ENCODE results near the gene AOPEP. TPM values are rescaled to one million over a fixed set of nuclear protein-coding genes. Genes with fewer than 3 reads are reported as not detected.

Gene AOPEP
- total RNA-seq, 1 experiment from 2014 or later = 89.5 TPM

GRCh38 chr9:94855903-94856302 is 129.4 kb downstream of the AOPEP start:
- peaks cover 6% of the 10 kb centered on the region for H3K36me3 Mint-ChIP-seq (ENCODE audit: insufficient read depth, unreplicated experiment)
- CTCF ChIA-PET = no interaction called here
- H3K9me3 Mint-ChIP-seq (ENCODE audit: low read depth, unreplicated experiment) = peaks cover 6% of the 10 kb centered on the region
- BruUV-seq (replicated peaks) = no TSS peak
- H3K27ac Mint-ChIP-seq (ENCODE audit: unreplicated experiment) = no peak overlapping the region
- no peak for DNase-seq
- no peak for TF ChIP-seq CTCF (IDR thresholded peaks at IDR 0.05; ENCODE audit: unreplicated experiment)
- H3K4me3 Mint-ChIP-seq (ENCODE audit: low read depth, unreplicated experiment) = no peak overlapping the region
- H3K27me3 Mint-ChIP-seq (ENCODE audit: unreplicated experiment) = no peaks in the 10 kb centered on the region
- H3K4me1 Mint-ChIP-seq (ENCODE audit: low read depth, unreplicated experiment) = peaks cover 47% of the 10 kb centered on the region
- intact Hi-C loops (cut with micrococcal nuclease; ENCODE audit: unreplicated experiment) = no loop called here

- Mint-ChIP-seq H3K4me1 (ENCODE audit: low read depth, unreplicated experiment) (peaks cover 38% of the 10 kb centered on the region), H3K9me3 (ENCODE audit: low read depth, unreplicated experiment) (peaks cover 6% of the 10 kb centered on the region), H3K4me3 (ENCODE audit: low read depth, unreplicated experiment) (no peak overlapping the region), H3K36me3 (ENCODE audit: insufficient read depth, unreplicated experiment) (peaks cover 6% of the 10 kb centered on the region), H3K27me3 (ENCODE audit: unreplicated experiment) (no peaks in the 10 kb centered on the region), H3K27ac (ENCODE audit: unreplicated experiment) (no peak overlapping the region)
- BruUV-seq (replicated peaks) = no TSS peak
- DNase-seq = no peak
- no peak for TF ChIP-seq CTCF (IDR thresholded peaks at IDR 0.05; ENCODE audit: unreplicated experiment)
- intact Hi-C loops (cut with micrococcal nuclease; ENCODE audit: unreplicated experiment) = no loop called here
- CTCF ChIA-PET = interaction anchor here (0.7 kb wide), 1 partner anchor 153 kb away, joined by 3 read pairs; no protein-coding TSS in a partner anchor
Measured at GRCh38 chr9:94857791-94858190, 131.3 kb downstream of the AOPEP start.

GRCh38 chr9:94859226-94859625 is 132.7 kb downstream of the AOPEP start:
- BruUV-seq (replicated peaks) = no TSS peak
- CTCF ChIA-PET = no interaction called here
- H3K36me3 Mint-ChIP-seq (ENCODE audit: insufficient read depth, unreplicated experiment) = no peaks in the 10 kb centered on the region
- no peak overlapping the region for H3K27ac Mint-ChIP-seq (ENCODE audit: unreplicated experiment)
- no peak for TF ChIP-seq CTCF (IDR thresholded peaks at IDR 0.05; ENCODE audit: unreplicated experiment)
- peaks cover 38% of the 10 kb centered on the region for H3K4me1 Mint-ChIP-seq (ENCODE audit: low read depth, unreplicated experiment)
- H3K9me3 Mint-ChIP-seq (ENCODE audit: low read depth, unreplicated experiment) = peaks cover 6% of the 10 kb centered on the region
- no peak for DNase-seq
- H3K4me3 Mint-ChIP-seq (ENCODE audit: low read depth, unreplicated experiment) = no peak overlapping the region
- H3K27me3 Mint-ChIP-seq (ENCODE audit: unreplicated experiment) = no peaks in the 10 kb centered on the region
- intact Hi-C loops (cut with micrococcal nuclease; ENCODE audit: unreplicated experiment) = no loop called here

GRCh38 chr9:94859891-94860290 is 133.4 kb downstream of the AOPEP start:
- CTCF ChIA-PET = no interaction called here
- Mint-ChIP-seq H3K9me3 (ENCODE audit: low read depth, unreplicated experiment) (peaks cover 6% of the 10 kb centered on the region), H3K4me1 (ENCODE audit: low read depth, unreplicated experiment) (peaks cover 37% of the 10 kb centered on the region), H3K27me3 (ENCODE audit: unreplicated experiment) (no peaks in the 10 kb centered on the region), H3K36me3 (ENCODE audit: insufficient read depth, unreplicated experiment) (no peaks in the 10 kb centered on the region), H3K4me3 (ENCODE audit: low read depth, unreplicated experiment) (no peak overlapping the region), H3K27ac (ENCODE audit: unreplicated experiment) (no peak overlapping the region)
- no TSS peak for BruUV-seq (replicated peaks)
- intact Hi-C loops (cut with micrococcal nuclease; ENCODE audit: unreplicated experiment) = no loop called here
- TF ChIP-seq CTCF (IDR thresholded peaks at IDR 0.05; ENCODE audit: unreplicated experiment) = no peak
- DNase-seq = no peak
